H1 (cell line): ENCODE measurements around the gene RNF26. TPM values are rescaled to one million over a fixed set of nuclear protein-coding genes. Genes with fewer than 3 reads are reported as not detected.

Experiments used
- CTCF ChIA-PET: fragments of 300-600 bp; sonication (Branson Sonifier 250); formaldehyde crosslinking; loops from one replicate; lab custom pipeline; 2021; ENCODE audit not compliant: partially characterized antibody; lab: Charles Lee
- POLR2A ChIA-PET: fragments of 300-600 bp; sonication (Branson Sonifier 250); formaldehyde crosslinking; loops from one replicate; lab custom pipeline; 2021; ENCODE audit warnings: inconsistent platforms; ENCODE audit not compliant: partially characterized antibody; lab: Charles Lee
- DNase-seq, 2 experiments: peaks; one replicate each; pipeline versions ENCODE4 v3.0.0 to v3.0.0-alpha.2; 2010 to 2022; ENCODE audit warnings: low spot score in 2 of 2, low read depth in 1 of 2, mixed read lengths in 1 of 2
- FAIRE-seq: peaks from 2 replicates; lab custom pipeline; 2011; peaks lifted over from hg19 to GRCh38; lab: Jason Lieb, UNC
- H2AFZ ChIP-seq: 2 replicates; pipeline ENCODE4 v1.8.1; 2012; ENCODE audit warnings: low read length, inconsistent platforms
- H2AK5ac ChIP-seq: 2 replicates; pipeline ENCODE4 v1.6.1; 2013; ENCODE audit warnings: low read depth, low read length
- H2BK120ac ChIP-seq: replicated peaks from 2 replicates; pipeline ENCODE3; 2013; ENCODE audit warnings: low read depth, low read length, inconsistent platforms
- H2BK12ac ChIP-seq: 2 replicates; pipeline ENCODE4 v1.6.1; 2013; ENCODE audit warnings: low read depth, low read length
- H2BK15ac ChIP-seq: 2 replicates; pipeline ENCODE4 v1.6.1; 2013; ENCODE audit warnings: low read length
- H2BK20ac ChIP-seq: 2 replicates; pipeline ENCODE4 v1.6.1; 2013; ENCODE audit warnings: low read length
- H2BK5ac ChIP-seq: 2 replicates; pipeline ENCODE4 v1.6.1; 2013; ENCODE audit warnings: low read depth, low read length
- H3K14ac ChIP-seq: 2 replicates; pipeline ENCODE4 v1.6.1; 2013; ENCODE audit warnings: inconsistent platforms; ENCODE audit not compliant: insufficient read length
- H3K18ac ChIP-seq: 2 replicates; pipeline ENCODE4 v1.6.1; 2013; ENCODE audit warnings: low read length; ENCODE audit errors: extremely low read depth
- H3K23ac ChIP-seq: 2 replicates; pipeline ENCODE4 v1.6.1; 2013; ENCODE audit warnings: inconsistent platforms; ENCODE audit not compliant: insufficient read length
- H3K23me2 ChIP-seq: 2 replicates; pipeline ENCODE4 v1.6.1; 2013; ENCODE audit warnings: low read depth, low read length
- H3K27ac ChIP-seq: 2 replicates; pipeline ENCODE4 v1.6.1; 2011; ENCODE audit warnings: low read depth, low read length, inconsistent platforms
- H3K27me3 ChIP-seq, 4 experiments: replicated peaks in 1 of 4; 1 replicate in 1 of 4; 2 replicates in 3 of 4; pipeline versions ENCODE4 v1.6.1 to v1.8.1; 2011 to 2013; ENCODE audit warnings: low read length in 3 of 4, mild to moderate bottlenecking in 3 of 4, inconsistent platforms in 2 of 4, mixed read lengths in 2 of 4, moderate library complexity in 1 of 4; ENCODE audit not compliant: control insufficient read depth in 3 of 4, insufficient read depth in 3 of 4; ENCODE audit errors: extremely low read depth in 1 of 4
- H3K36me3 ChIP-seq, 4 experiments: 2 replicates each; pipeline versions ENCODE4 v1.6.1 to v1.8.1; 2011 to 2013; ENCODE audit warnings: mild to moderate bottlenecking in 4 of 4, low read length in 3 of 4, moderate library complexity in 2 of 4, control low read depth in 1 of 4, inconsistent platforms in 1 of 4; ENCODE audit not compliant: insufficient read depth in 4 of 4, control insufficient read depth in 2 of 4
- H3K4ac ChIP-seq: replicated peaks from 2 replicates; pipeline ENCODE3; 2013; ENCODE audit warnings: low read length, low read depth, mixed read lengths, inconsistent platforms; ENCODE audit not compliant: insufficient read length
- H3K4me1 ChIP-seq, 4 experiments: replicated peaks in 1 of 4; 1 replicate in 1 of 4; 2 replicates in 3 of 4; pipeline versions ENCODE4 v1.6.1 to v1.8.1; 2011 to 2013; ENCODE audit warnings: low read length in 3 of 4, inconsistent platforms in 2 of 4, mixed read lengths in 1 of 4; ENCODE audit not compliant: insufficient read depth in 4 of 4, control insufficient read depth in 3 of 4
- H3K4me2 ChIP-seq, 2 experiments: 2 replicates each; pipeline versions ENCODE4 v1.6.1 to v1.8.1; 2011 to 2013; ENCODE audit warnings: low read depth in 2 of 2, low read length in 2 of 2, control low read depth in 1 of 2, inconsistent platforms in 1 of 2, mild to moderate bottlenecking in 1 of 2; ENCODE audit not compliant: insufficient read depth in 1 of 2
- H3K4me3 ChIP-seq, 4 experiments: fragments of 200-600, 300-600 bp in 1 of 4; sonication (generic), shearing (Covaris generic), sonication (Bioruptor Twin) in 1 of 4; 2 replicates each; pipeline versions ENCODE4 v1.5.1 to v1.8.1; 2011 to 2016; ENCODE audit warnings: low read length in 4 of 4, low read depth in 3 of 4, control low read depth in 2 of 4, inconsistent platforms in 2 of 4, mild to moderate bottlenecking in 2 of 4, mixed read lengths in 1 of 4, moderate library complexity in 1 of 4; ENCODE audit not compliant: insufficient read depth in 2 of 4; ENCODE audit errors: extremely low read depth in 1 of 4
- H3K56ac ChIP-seq: replicated peaks from 2 replicates; pipeline ENCODE3; 2013; ENCODE audit warnings: low read depth, mild to moderate bottlenecking, mixed read lengths, low read length, inconsistent platforms; ENCODE audit not compliant: insufficient read length
- H3K79me1 ChIP-seq: 2 replicates; pipeline ENCODE4 v1.6.1; 2013; ENCODE audit warnings: low read depth, low read length, control low read depth
- H3K79me2 ChIP-seq, 2 experiments: 2 replicates each; pipeline versions ENCODE4 v1.6.1 to v1.8.1; 2012 to 2013; ENCODE audit warnings: low read length in 2 of 2, mild to moderate bottlenecking in 2 of 2, inconsistent platforms in 1 of 2; ENCODE audit not compliant: insufficient read depth in 2 of 2, control insufficient read depth in 1 of 2
- H3K9ac ChIP-seq, 4 experiments: replicated peaks in 1 of 4; 1 replicate in 1 of 4; 2 replicates in 3 of 4; pipeline versions ENCODE4 v1.6.1 to v1.8.1; 2011 to 2013; ENCODE audit warnings: low read depth in 3 of 4, low read length in 3 of 4, control low read depth in 2 of 4, mild to moderate bottlenecking in 2 of 4, moderate library complexity in 2 of 4, inconsistent platforms in 1 of 4; ENCODE audit errors: extremely low read depth in 1 of 4
- H3K9me3 ChIP-seq, 2 experiments: 2 replicates each; pipeline versions ENCODE4 v1.6.1 to v1.8.1; 2012 to 2013; ENCODE audit warnings: mild to moderate bottlenecking in 2 of 2, moderate library complexity in 2 of 2, control low read depth in 1 of 2, inconsistent platforms in 1 of 2, low read depth in 1 of 2, low read length in 1 of 2, mixed read lengths in 1 of 2; ENCODE audit not compliant: insufficient read depth in 2 of 2
- H4K20me1 ChIP-seq, 2 experiments: replicated peaks in 1 of 2; 2 replicates each; pipeline versions ENCODE3 to v1.8.1; 2011 to 2013; ENCODE audit warnings: inconsistent platforms in 2 of 2, low read length in 2 of 2, mild to moderate bottlenecking in 1 of 2; ENCODE audit not compliant: insufficient read depth in 2 of 2, control insufficient read depth in 1 of 2
- H4K5ac ChIP-seq: 2 replicates; pipeline ENCODE4 v1.6.1; 2013; ENCODE audit warnings: low read length, low read depth, mixed read lengths, inconsistent platforms; ENCODE audit not compliant: insufficient read length
- H4K8ac ChIP-seq: 2 replicates; pipeline ENCODE4 v1.8.0; 2013; ENCODE audit warnings: mild to moderate bottlenecking, moderate library complexity, low read length, inconsistent platforms; ENCODE audit not compliant: insufficient read depth; ENCODE audit errors: extremely low read depth
- H4K91ac ChIP-seq: replicated peaks from 2 replicates; pipeline ENCODE3; 2013; ENCODE audit warnings: low read length, mixed read lengths, inconsistent platforms; ENCODE audit not compliant: insufficient read length
- JUND ChIP-seq: IDR thresholded peaks from 2 replicates; pipeline ENCODE4 v1.6.1; 2011; ENCODE audit warnings: mild to moderate bottlenecking, improper control_type of control experiment, low read length
- WGBS, 2 experiments: shearing (Covaris generic) in 1 of 2; methylation state at CpG; one replicate each; pipeline versions ENCODE4 v1.1.6 to v1.1.7; 2013 to 2015; ENCODE audit warnings: low lambda C conversion rate in 2 of 2, mixed read lengths in 2 of 2, inconsistent platforms in 1 of 2, low coverage in 1 of 2, missing lambda C conversion rate in 1 of 2; ENCODE audit not compliant: insufficient replicate concordance in 2 of 2, insufficient coverage in 1 of 2, insufficient read length in 1 of 2; ENCODE audit errors: extremely low coverage in 1 of 2, missing lambda C conversion rate in 1 of 2; 5-methylcytosine and 5-hydroxymethylcytosine counted together
- polyA plus RNA-seq, 7 experiments: library from polyadenylated mRNA; depleted of rRNA in 3 of 7; stranded (reverse) in 5 of 7; unstranded in 2 of 7; fragments of >200 nt in 5 of 7; fragments of 200-250 nt in 2 of 7; gene quantifications; 1 replicate in 5 of 7; 2 replicates in 1 of 7; 4 replicates in 1 of 7; pipeline versions ENCODE4 v1.2.1 to v1.2.3, GENCODE V29; 2011 to 2013; ENCODE audit warnings: missing spikeins in 2 of 7, mixed read lengths in 2 of 7
- total RNA-seq: library from RNA; stranded (reverse); fragmentation: NEBNext Ultra II Directional; extraction: Animal tissue kit (Norgen Biotek cat#: 25700); gene quantifications from 2 replicates; pipeline ENCODE4 v1.2.1, GENCODE V29; 2021
- TF ChIP-seq, protein P1 (sequence below): IDR thresholded peaks from 2 replicates; pipeline ENCODE4 v1.6.1; 2012; ENCODE audit warnings: inconsistent platforms

Gene RNF26
- total and polyA plus RNA-seq, 2 of the 8 experiments (the other 6 are each of a cell fraction or from before 2014, with no cell fraction given): 82.7 to 84.0 TPM

- Histone ChIP-seq H2BK15ac (no peak overlapping the region), H4K8ac (peak overlapping the region; percentile 11; the same call in 1 of the 2 replicates), H3K4me1 (peaks cover 12 to 25% (median 23%) of the 10 kb centered on the region in 4 experiments), H3K27me3 (peaks cover 18 to 37% (median 34%) of the 10 kb centered on the region in 4 experiments), H3K9me3 (no peaks in the 10 kb centered on the region; a peak in 1 of 4 replicates), H3K9ac (no peak overlapping the region), H2AFZ (no peak overlapping the region), H3K4me3 (peak overlapping the region; percentile 29 to 63 (median 34); a peak in 7 of 8 replicates), H3K79me2 (no peaks in the 10 kb centered on the region), H3K79me1 (no peaks in the 10 kb centered on the region; the same call in 1 of the 2 replicates), H2AK5ac (no peak overlapping the region), H2BK5ac (no peak overlapping the region), H3K23ac (no peak overlapping the region), H3K56ac (no peak overlapping the region), H3K4ac (no peak overlapping the region), H2BK12ac (no peak overlapping the region), H3K27ac (no peak overlapping the region), H3K36me3 (no peaks in the 10 kb centered on the region), H4K20me1 (peaks cover 4 to 23% of the 10 kb centered on the region in 2 experiments), H3K23me2 (peaks cover 4% of the 10 kb centered on the region; the same call in 1 of the 2 replicates), H4K91ac (no peak overlapping the region), H3K4me2 (peak overlapping the region; percentile 69 to 82), H2BK120ac (no peak overlapping the region), H3K14ac (no peak overlapping the region), H2BK20ac (0 out of 2 replicates have a peak overlapping the region, but pooled peaks have one; percentile 48), H4K5ac (no peak overlapping the region), H3K18ac (peak overlapping the region; percentile 13)
- FAIRE-seq (no peak), DNase-seq (no peak)
- POLR2A ChIA-PET: interaction anchor here (1.0 to 3.7 kb wide), 3 partner anchors 10 to 22 kb away, joined by 3 to 32 read pairs (median 8); partner anchors contain the start of genes C1QTNF5 and USP2
- WGBS, 2 experiments: 71% methylated on average over 22 of the region's 44 CpGs; no CpG with 5 or more reads in 1 of the 2 experiments
- TF ChIP-seq, protein P1, sequence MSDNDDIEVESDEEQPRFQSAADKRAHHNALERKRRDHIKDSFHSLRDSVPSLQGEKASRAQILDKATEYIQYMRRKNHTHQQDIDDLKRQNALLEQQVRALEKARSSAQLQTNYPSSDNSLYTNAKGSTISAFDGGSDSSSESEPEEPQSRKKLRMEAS: peak; percentile 36; the same call in 1 of the 2 replicates
- TF ChIP-seq JUND: no peak
- CTCF ChIA-PET: interaction anchor here (1.2 to 10.9 kb wide), 7 partner anchors 10 to 111 kb away, joined by 5 to 474 read pairs (median 7); partner anchors contain the start of genes C1QTNF5 and USP2
These were observed 28.9 kb downstream of the RNF26 start for GRCh38 chr11:119363081-119363850.
